Measurements from ENCODE around the gene CPT1B.

The CPT1B gene

DNA sequence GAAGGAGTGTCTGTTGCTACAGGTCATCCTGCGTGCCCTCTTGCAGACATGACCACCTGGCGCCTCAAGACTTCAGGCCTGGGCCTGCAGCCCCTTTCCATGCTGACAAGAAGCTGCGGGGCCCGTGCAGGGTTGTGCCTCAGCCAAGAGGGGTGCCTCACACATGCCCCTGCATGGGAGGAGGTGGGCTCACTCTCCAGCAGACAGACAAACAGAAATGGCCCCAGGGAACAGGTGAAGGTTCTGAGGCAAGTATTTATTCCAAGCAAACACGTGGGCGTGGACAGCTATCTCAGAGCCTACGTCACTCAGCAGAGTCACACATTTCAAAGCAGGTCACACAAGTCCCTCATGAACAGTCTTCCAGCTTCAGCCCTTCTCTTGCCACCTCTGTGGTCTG is 9.6 kb downstream of the CPT1B start:
- DNase-seq = no peak

DNA sequence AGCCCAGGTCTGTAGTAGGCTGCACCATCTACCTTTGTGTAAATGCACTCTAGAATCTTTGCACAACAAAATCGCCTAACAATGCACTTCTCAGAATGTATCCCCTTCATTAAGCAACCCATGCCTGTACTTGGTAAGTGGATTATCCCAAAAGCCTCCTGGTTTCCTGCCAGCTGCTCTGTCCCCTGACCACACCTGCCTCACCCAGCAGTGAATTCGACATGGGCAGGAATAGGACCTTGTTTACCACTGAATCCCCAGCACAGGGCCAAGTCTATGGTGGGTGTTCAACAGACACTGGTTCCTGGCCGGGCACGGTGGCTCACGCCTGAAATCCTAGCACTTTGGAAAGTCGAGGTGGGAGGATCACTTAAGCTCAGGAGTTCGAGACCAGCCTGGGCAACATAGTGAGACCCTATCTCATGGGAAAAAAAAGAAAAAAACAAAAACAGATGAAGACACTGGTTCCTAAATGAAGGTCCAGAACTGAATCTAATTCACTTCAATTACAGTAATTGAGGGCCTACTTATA is 10.4 kb downstream of the CPT1B start:
- no peak for DNase-seq

DNA sequence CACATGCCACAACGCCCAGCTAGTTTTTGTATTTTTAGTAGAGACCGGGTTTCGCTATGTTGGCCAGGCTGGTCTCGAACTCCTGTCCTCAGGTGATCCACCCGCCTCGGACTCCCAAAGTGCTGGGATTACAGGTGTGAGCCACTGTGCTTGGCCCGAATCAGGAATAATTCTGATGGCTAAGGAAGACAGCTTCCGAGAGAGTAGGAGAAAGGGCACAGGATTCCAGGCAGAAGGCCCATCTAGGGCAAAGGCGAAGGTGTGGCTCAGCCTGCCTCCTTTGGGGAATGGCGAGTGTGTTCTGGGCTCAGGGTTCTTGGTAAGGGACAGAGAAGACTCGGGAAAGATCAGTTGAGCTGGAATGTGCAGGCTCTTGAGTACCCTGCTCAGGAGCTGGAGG is 13.9 kb downstream of the CPT1B start:
- DNase-seq = no peak

DNA sequence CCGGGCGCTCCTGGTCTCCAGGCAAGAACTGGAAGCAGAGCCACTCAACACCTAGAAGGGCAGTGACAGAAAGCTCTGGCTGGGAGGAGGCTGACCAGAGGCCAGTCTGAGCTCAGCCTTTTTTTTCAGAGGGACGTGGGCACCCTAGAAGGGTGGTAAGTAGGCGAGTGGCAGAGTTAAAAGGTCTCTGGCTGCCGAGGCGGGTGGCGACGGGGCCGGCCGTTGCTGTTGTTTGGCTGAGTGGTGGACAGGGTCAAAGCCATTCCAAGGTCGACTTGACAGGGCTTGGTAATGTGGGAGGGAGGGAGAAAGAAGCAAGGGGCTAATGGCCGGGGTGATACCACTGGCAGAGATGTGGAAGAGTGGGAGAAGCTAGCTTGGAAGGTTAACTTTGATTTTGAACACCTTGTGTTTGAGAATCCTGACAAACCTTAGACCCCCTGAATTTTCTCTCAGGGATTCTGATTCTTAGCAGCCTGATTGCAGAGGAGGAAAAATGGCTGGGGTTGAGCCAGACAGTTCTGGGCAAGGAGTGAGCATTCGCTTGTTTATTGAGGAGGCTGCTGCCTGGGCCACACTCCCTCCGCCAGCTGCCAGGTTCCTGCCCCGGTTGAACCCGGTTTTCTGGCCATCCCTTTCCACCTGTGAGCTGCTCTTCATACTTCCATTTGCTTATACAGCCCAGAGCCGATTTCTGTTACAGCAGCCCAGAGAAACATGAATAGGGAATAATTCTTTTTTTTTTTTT is 14.6 kb downstream of the CPT1B start:
- DNase-seq = no peak

DNA sequence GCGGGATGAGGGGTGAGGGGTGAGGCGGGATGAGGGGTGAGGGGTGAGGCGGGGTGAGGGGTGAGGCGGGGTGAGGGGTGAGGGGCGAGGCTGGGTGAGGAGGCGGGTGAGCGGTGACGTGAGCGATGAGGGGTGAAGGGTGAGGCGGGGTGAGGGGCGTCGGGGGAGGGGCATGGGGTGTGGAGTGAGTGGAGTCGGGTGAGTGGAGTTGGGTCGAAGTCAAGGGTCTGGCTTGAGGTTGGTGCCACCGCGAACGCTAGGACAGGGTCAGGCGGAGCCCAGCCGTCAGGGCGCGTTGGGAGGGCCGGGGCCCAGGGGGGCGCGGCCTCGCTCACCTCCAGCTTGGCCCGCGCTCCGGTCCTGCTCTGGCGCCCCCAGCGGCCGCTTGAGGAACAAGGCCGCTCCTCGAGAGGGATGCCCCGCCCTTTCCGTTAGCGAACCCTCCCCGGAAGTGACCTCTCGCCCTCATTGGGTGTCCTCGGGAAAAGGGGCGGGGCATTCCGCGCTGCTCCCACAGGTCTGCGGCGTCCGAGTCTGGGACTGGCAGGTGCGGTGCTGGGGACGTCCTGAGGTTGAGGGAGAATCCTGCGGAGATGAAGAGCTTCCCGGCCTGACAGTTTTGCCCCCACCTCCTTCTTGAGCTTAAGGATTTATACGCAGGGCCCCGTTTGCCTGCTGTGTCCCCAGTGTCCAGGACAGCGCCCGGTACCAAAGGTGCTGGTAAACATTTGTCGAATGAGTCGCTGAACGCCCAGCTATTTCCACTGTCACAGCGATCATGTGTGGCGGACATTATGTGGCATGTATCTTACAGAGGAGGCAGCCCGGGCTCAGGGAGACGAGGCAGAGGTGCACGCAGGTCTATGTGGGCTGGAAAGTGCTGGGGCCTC is 15.5 kb downstream of the CPT1B start, which contains the start of gene SYCE3:
SYCE3 (minus strand) TSS at position 397 of the 890 bp plus-strand sequence. CDS start 6,514 bp downstream, outside the sequence.
- DNase-seq = peak; percentile 99

DNA sequence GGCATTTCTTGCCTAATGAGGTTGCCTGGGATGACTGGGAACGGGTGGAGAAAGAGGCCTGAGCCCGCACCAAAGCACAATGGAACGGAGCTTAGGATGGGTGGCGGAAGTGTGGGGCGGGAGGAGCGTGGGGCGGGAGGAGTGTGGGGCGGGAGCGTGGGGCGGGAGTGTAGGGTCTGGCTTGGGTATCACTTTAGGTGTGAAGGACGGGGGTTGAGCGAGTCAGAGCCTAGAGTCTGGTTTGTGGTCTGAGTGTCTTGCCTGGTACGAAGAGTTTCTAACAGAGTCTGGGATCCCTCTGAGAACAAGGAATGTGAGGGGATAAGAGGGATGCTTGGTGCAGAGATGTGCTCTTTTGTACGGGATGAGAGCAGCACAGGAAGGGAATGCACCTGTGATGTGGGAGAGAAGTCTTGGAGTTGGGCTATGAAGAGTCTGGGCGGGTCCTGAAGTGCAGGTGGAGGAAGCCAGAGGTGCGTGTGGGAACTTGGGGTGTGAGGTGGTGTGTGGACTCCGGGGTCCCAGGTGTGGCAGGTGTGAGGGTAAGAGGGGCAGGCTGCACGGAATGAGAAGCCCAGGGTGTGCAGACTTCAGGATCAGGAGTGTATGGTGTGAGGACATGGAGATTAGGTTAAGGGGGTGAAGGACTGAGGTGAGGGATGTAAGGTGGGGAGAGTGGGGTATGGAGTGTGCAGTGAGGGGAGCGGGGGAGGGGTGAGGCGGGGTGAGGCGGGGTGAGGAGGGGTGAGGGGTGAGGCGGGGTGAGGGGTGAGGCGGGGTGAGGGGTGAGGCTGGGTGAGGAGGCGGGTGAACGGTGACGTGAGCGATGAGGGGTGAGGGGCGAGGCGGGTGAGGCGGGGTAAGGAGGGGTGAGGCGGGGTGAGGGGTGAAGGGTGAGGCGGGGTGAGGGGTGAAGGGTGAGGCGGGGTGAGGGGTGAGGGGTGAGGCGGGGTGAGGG is 16.5 kb downstream of the CPT1B start:
- no peak for DNase-seq

DNA sequence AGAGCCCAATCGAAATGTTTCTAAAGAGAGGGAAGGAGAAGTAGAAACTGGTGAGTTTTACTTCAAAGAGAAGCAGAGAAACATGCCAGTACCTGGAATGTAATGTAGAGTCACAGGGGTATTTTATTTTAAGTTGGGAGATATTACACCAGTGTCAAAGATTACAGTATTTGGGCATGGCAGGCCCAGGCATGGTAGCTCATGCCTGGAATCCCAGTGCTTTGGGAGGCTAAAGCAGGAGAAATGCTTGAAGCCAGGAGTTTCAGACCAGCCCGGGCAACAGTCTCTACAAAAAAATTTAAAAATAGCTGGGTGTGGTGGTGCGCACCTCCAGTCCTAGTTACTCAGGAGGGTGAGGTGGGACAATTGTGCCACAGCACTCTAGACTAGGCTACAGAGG is 18.2 kb downstream of the CPT1B start:
- no peak for DNase-seq

DNA sequence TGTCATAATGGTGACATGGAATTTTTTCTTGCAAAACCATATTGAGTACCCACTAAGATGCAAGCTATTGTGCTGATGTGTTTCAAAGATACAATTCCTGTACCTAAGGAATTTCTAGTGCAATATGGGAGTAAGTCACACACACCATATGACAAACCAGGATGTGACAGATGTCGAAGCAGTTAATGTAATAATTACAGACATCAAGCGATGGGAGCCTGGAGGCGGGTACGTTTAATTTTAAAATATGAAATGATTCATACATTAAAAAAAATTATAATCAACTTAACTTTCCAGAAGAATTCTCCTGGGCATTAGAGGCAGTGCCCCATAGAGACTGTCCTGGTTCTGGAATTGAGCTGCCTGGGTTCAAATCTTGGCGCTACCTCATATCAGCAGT is 21.5 kb downstream of the CPT1B start:
- DNase-seq = no peak

DNA sequence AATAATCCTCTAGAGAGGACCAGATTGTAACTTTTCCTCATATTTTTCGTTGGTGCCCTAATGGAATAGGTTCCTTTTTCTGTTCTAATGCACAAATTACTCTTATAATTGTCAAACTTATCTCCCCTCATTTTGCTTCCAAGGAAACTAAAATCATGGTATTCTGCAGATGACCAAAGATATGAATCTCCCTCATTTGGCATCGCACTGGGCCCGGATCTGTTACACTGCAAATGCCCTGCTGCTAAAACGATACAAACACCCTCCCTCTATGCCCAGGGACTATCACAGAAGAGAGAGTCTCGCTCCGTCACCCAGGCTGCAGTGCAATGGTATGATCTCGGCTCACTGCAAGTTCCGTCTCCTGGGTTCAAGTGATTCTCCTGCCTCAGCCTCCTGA is 24.9 kb downstream of the CPT1B start:
- DNase-seq = no peak

DNA sequence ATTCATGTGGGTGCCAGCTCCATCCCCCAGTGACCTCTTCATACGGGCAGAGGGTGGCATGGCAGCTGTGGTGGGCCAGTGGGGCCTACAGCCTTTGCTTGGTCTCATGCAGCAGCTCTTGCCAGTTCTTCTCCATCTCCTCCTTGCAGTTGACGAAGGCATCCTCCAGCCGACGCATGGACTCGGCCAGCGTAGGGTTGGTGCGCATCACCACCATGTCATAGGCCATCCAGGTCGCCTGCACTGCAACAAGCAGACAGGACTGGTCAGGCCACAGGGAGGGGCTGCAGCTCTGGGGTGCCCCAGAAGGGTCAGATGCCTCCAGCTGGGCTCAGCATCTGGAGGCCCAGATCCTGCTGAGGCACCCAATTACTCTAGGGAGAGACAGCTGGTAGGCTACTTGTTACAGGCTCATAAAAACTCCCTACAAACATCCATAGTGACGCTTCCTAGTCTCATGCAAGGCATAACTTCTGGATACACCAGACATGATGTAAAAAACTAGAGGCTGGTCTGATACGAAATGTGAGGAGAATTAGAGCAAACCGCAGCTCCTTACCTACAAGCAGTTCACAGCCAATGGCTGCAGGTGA is 27.0 kb downstream of the CPT1B start:
- DNase-seq = no peak

DNA sequence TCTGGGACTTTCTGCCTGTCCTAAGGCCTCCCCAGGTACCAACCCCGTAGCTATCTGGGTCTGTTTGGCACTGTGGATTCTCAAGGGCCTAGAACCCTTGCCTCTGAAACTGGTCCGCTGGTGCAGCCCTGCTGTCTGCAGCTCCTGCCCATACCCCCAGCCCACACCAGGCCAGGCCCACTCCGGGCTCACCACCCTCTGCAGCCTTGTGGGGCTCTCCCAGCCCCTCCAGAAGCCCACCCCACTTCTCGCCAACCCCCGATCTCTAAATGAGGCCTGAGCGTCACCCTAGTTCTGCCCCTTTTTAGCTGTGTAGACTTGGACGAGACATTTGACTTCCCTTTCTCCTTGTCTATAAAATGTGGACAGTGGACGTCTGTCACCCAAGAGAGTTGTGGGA is 27.8 kb downstream of the CPT1B start:
- DNase-seq = no peak

DNA sequence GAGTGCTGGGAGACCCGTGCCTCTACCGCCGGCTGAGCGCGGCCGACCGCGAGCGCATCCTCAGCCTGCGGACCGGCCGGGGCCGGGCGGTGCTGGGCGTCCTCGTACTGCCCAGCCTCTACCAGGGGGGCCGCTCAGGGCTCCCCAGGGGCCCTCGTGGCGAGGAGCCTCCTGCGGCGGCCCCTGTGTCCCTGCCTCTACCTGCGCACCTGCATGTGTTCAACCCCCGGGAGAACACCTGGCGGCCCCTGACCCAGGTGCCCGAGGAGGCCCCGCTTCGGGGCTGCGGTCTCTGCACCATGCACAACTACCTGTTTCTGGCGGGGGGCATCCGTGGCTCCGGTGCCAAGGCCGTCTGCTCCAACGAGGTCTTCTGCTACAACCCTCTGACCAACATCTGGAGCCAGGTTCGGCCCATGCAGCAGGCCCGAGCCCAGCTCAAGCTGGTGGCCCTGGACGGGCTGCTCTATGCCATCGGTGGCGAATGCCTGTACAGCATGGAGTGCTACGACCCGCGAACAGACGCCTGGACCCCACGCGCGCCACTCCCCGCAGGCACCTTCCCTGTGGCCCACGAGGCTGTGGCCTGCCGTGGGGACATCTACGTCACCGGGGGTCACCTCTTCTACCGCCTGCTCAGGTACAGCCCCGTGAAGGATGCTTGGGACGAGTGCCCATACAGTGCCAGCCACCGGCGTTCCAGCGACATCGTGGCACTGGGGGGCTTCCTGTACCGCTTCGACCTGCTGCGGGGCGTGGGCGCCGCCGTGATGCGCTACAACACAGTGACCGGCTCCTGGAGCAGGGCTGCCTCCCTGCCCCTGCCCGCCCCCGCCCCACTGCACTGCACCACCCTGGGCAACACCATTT is 29.1 kb downstream of the CPT1B start:
- no peak for DNase-seq

DNA sequence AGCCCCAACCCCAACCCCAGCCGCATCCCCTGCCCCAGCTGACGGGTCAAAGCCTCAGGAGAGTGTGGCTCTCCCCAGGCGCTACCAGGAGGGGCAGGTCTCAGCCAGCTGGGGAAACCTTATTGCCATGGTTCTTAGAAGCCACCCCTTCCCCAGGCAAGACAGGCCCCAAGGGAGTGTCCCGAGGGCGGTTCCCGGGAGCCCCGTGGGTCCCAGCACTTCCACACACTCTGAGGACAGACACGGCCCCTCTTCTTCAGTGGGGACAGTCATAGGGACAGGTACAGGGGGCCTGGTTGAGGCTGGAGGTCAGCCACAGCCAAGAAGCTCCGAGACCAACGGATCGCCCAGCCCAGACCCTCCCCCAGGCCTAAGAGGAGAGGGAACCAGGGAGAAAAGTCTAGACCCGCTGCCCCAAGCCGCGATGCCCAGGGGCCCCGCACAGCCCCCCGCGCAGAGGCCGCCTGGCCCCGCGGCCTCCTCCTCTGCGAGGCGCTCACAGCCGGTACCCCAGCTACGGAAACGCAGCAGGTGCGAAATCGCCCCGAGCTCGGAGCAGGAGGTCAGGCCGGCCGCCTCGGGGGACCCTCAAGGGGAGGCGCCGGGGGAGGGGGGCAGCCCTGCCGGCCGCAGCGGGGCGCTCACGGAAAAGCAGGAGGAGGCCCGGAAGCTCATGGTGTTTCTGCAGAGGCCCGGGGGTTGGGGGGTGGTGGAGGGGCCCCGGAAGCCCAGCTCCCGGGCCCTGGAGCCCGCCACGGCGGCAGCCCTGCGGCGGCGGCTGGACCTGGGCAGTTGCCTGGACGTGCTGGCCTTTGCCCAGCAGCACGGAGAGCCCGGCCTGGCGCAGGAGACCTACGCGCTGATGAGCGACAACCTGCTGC is 29.9 kb downstream of the CPT1B start:
- peak; percentile 54 for DNase-seq

DNA sequence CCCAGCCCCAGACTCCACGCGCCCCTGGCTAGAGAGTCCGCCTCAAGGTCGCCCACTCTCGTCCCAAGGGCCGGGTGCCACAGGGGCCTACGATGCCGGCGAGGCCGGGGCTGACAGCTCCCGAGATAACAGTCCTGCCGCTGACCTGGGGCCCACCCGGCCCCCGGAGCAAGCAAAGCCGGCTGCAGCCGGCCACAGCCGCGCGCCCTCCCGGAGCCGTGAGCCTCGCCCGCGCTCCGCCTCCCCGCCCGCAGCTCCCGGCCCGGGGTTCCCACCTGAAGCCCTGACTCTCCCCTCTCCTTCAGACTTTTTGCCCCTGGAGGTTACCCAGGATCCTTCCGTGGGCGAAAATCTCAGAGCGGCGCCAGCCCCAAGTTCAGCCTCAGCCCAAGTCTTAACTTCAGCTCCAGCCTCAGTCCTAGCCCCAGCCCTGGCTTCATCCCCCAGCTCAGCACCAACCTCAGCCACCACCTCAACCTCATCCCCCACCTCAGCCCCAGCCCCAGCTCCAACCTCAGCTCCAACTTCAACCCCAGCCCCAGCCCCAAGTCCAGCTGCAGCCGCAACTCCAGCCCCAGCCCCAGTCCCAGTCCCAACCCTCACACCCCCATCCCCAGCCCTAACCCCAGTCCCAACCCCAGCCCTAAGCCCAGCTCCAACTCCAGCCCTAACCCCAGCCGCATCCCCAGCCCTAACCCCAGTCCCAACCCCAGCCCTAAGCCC is 30.8 kb downstream of the CPT1B start:
- DNase-seq = peak; percentile 30

DNA sequence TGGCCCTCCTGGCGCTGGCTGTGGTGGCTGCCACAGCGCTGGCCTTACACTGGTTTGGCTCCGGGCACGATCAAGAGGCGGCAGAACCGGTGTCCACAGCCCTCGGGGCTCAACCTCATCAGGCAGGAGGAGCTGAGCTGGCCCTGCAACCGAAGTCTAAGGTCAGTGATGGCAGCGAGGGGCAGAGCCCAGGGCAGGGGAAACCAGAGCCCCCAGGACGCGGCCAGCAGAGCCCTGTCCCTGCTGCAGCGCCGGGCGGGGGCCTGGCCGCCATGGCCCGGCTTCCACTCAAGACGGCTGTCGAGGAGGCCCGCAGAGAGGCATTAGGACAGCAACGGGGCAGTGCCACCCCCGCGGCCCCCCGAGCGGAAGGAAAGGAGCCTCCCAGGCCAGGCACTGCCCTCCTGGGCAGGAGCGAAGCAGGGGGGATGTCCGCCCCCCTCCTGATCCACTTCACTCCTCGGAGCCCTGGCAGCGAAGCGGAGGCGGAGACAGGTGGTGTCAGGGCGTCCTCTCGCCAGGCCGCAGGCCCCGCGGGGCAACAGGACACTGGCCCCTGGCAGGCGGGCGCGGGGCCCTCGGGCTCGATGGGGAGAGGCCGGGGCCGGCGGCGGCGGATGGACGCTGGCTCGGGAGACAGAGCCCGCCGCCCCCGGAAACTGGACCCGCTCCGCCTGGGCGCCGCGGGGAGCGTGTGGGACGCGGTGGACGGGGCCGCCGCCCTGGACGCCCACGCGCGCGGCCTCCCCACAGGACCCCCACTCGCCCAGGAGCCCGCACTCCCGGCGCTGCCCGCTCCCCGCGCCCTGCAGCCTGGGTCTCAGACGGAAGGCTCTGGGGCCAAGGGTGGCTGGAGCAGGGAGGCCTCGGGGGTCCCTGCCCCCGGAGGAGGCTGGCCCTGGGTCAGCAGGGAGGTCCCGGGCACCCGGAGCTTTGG is 31.6 kb downstream of the CPT1B start:
- no peak for DNase-seq

DNA sequence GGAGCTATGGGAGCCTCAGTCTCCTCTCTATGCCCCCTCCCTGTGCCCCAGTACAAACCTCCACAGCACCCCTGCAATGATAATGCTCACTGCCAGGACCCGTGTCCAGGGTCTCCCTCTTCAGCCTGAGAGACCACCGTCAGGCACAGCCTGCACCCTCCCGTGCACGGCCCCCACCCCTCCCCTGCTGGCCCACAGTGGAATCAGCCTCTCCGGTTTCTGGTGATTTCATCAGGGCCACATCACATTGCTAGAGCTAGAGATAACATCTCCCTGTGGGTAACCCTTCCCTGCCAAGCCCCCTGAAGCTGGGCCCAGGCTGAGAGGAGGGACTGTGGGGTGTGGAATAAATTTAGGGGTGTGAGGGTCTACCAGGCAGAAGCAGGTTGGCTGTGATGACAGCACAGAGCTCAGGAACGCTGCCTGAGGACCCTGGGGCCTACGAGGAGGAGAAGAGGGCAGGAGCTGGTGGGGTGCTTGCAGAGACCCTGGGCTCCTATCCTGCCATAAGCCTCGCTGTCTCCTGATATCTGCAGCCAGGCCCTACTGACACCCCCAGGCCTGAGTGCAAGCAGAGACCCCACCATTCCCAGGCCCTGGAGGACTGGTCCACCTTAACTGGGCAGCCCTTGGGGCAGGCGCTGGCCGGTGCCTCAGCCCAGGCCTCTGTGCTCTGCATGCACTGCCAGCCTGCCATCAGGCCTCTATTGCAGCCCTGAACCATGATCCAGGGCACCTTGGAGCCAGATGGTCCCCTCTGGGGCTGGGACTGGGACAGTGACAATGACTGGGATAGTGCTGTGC is 32.5 kb downstream of the CPT1B start, which contains the start of gene KLHDC7B:
KLHDC7B (plus strand) TSS at position 378 of the 804 bp plus-strand sequence; CDS start at position 723, 345 bp downstream.
- no peak for DNase-seq

DNA sequence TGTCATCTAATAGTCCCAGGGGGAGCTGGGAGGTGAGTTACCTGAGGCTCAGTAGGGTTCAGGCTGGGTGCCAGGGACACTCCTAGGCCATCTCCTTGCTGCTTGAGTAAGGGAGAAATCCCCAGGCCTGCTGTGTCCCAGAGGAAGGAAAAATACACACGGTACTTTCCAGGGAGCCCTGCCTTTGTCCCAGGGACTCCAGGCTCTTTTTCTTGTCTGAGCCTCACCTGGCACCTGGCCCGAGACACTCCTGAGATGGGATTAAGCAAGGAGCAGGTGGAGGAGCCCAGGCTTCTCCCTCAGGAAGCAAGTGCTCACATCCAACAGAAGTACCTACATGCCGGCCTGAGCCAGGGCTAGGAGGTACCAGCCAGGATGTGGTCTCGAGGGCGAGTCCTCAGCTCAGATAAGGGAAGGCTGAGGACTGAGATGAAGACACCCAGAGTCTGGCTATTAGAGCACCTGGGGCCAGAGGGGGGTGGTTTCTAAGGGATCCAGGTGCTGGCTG is 33.4 kb downstream of the CPT1B start:
- no peak for DNase-seq

All from eye (tissue), 1 donor.